DMS79 (cell line): Measurements from ENCODE around the gene SGMS1.
"Not testable (repeated sequence)": the region's sequence is repeated elsewhere in the genome, so short reads cannot be mapped to it uniquely, and the experiment has no call there.

Experiments used
- DNase-seq: peaks from one replicate; lab custom pipeline; 2025; lab: John Stamatoyannopoulos, UW

The SGMS1 gene

GRCh38 chr10:50536617-50537240 is 87.0 kb downstream of the SGMS1 start:
- no peak for DNase-seq

DNA sequence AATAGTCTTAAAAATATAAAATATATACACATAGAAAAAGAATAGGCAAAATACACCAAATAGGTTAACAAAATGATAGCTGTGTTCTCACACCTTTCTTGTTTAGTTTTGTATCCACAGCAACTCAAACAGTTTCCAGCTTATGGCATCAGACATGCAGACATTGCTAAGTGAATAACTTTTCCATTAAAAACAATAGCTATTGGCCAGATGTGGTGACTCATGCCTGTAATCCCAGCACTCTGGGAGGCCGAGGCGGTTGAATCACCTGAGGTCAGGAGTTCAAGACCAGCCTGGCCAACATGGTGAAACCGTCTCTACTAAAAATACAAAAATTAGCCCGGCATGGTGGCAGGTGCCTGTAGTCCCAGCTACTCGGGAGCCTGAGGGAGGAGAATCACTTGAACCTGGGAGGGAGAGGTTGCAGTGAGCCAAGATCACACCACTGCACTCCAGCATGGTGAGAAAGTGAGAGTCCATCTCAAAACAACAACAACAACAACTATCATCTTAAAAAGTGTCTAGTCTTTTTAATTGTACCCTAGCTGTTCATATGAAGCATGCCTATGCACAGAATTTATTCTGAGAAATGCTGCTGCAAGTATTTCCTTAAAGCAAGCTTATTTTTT is 88.9 kb downstream of the SGMS1 start:
- not testable (repeated sequence) for DNase-seq

DNA sequence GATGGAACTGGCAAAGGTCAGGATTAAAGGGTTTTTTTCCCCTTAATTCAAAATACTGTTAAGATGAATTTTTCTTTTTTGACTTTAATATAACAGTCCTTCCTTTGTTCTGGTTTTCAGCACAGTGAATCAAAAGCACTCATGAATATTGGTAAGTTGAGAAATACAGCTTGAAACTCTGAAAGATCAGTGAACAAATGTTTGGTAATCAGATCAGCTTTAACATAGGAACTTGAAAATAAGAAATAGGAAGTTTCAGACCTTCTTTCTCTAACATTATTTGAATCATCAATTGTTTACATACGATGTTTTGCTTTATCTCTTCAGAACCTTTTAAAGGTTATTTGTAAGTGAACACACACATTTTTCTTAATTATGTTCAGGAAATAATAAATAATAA is 90.5 kb downstream of the SGMS1 start:
- no peak for DNase-seq

GRCh38 chr10:50531388-50532077 is 92.2 kb downstream of the SGMS1 start:
- DNase-seq = no peak

GRCh38 chr10:50529660-50530059 is 94.1 kb downstream of the SGMS1 start:
- DNase-seq = no peak

DNA sequence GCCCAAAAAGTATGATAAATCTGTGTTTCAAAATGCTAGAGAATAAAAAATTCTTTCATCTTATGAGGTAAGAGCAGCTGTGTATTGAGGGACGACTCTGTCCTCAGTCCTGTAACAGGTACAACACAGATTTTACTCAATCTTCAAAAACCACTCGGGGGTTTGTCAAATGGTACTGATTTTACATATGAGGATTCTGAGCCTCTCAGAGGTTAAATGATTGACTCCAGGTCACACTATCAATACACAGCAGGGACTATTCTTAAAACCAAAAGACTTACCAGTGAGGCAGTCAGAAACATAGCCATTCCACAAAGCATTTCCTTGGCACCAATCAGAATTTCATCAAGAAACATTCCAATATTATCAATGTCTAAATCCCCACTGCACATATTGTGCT is 95.5 kb downstream of the SGMS1 start:
- no peak for DNase-seq

GRCh38 chr10:50527442-50528043 is 96.2 kb downstream of the SGMS1 start:
- DNase-seq = no peak

GRCh38 chr10:50526185-50526584 is 97.6 kb downstream of the SGMS1 start:
- no peak for DNase-seq

DNA sequence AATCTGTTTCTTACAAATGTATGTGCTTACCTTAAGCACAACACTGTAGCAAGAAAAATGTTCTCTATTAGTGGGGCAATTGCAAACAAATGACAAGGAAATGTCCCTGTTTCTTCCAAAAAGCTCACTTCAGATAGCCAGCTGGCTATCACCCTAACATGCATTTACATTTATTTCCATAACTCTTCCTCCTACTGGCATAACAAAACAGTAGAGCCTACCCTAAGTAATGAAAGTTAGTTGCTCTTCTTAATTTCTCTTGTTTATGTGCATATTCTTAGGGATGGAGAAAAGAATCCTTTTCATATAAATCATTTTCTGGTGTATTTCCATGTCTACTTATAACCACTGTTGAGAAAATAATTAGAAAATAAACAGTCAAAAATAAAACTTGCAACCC is 100.4 kb downstream of the SGMS1 start:
- DNase-seq = no peak

DNA sequence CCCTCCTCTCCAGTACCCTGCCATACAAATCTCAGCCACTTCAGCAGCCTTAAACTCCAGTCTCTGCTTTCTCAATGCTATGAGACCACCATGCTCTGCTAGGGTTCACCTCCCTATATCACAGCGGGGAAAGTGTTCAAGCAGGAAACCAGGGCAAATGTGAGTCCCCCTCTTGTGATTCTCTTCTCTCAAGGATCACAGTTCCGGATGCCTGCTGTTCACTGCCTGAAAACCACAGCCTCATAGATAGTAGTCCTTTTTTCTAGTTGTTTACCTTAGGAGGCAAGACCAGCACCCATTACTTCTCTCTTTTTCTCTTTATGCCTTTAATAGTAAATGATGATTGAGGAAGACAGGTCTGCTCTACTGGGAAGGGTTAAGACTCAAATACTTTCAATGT is 100.8 kb downstream of the SGMS1 start:
- DNase-seq = no peak

DNA sequence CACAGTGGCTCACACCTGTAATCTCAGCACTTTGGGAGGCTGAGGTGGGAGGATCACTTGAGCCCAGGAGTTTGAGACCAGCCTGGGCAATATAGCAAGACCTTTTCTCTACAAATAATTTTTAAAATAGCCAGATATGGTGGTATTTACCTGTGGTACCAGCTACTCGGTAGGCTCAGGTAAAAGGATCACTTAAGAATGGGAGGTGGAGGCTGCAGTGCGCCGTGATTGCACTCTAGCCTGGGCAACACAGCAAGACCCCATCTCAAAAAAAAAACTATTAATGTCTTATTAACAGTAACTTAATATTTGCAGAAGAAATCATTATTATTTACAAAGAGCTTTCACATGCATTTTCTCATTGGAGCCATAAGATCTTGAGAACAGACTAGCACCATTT is 103.6 kb downstream of the SGMS1 start:
- DNase-seq = no peak

DNA sequence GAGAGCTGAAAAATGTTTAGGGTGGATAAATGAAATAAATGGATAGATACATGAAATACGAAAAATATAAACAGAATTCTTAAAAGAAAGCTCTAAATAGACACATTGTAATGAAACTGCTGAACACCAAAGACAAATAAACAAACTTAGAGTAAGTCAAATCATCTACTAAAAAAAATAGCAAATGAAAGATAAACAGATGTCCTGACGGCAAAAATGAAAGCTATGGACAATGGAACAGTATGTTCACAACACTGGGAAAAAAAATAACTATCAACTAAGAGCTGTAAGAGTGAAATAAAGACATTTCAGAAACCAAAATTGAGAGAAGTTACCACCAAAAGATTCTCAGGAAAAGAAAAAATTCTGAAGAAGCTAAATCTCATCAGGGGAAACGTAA is 106.1 kb downstream of the SGMS1 start:
- no peak for DNase-seq

GRCh38 chr10:50516171-50516570 is 107.6 kb downstream of the SGMS1 start:
- DNase-seq = no peak

- no peak for DNase-seq
These were observed 108.3 kb downstream of the SGMS1 start for GRCh38 chr10:50515420-50515819.

GRCh38 chr10:50514995-50515394 is 108.8 kb downstream of the SGMS1 start:
- DNase-seq = no peak

DNA sequence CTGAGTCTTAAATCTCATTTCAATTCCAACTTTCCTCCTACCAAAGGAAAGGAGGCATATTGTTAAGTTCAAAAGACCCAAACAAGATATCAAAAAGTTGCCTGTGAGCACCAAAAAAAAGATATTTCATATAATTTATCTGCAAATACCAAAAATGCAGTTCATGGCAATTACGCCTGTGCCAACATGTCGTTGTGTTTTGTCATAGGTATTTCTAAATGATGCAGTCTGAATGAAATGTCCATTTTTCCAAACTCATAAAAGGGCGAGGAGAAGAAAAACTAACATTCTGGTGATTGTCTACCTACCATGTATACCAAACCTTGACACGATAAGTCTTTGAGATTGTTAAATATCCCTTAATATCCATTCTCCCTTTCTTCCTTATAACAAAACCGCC is 109.8 kb downstream of the SGMS1 start:
- DNase-seq = no peak

DNA sequence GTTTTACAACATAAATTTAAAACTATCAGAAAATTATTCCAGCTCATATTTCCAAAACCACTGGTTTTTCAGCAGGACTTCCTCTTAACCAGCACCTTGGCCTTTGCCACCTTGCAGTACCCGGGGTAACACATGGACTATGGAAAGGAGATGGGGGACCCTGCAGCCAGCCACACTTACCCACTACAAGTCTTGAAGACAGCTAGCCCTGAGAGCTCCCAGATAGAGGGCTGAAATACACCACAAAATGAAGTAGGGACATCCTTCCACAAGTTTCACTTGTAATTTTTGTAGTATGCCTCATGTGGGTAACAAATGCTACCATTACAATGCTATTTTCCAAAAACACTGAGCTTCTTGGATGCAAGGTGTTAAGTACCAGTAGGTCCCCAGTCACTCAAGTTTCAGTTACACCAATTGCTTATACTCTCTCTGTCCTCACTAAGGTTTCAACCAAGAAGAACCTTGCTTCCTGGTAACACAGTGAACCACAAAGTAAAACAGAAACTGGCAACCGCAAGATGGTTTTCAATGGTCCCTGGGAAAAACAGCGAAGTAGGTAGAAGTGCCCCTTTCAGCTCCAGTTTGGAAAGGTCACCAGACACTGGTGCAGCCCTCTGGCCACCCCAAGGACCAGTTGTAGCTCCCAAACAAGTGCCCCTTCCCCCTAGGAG is 110.9 kb downstream of the SGMS1 start:
- no peak for DNase-seq

DNA sequence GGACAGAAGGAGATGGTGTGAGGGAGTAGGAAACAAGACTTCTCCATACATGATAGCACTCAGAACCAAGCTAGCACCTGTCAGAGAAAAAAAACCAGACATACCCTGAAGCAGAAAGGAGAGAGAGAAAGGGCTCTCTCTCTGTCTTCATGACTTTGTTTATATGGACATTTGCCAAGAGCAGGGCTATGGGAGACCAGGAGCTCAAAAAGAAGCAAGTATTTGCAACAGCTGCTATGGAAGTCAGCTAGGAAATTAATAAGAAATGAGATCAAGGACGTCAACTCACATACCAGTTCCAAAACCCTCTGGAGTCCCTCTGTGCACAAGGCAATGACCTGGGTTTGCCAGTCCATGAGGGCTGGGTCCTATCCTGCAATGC is 111.6 kb downstream of the SGMS1 start:
- no peak for DNase-seq

GRCh38 chr10:50511492-50512213 is 112.1 kb downstream of the SGMS1 start:
- DNase-seq = no peak

DNA sequence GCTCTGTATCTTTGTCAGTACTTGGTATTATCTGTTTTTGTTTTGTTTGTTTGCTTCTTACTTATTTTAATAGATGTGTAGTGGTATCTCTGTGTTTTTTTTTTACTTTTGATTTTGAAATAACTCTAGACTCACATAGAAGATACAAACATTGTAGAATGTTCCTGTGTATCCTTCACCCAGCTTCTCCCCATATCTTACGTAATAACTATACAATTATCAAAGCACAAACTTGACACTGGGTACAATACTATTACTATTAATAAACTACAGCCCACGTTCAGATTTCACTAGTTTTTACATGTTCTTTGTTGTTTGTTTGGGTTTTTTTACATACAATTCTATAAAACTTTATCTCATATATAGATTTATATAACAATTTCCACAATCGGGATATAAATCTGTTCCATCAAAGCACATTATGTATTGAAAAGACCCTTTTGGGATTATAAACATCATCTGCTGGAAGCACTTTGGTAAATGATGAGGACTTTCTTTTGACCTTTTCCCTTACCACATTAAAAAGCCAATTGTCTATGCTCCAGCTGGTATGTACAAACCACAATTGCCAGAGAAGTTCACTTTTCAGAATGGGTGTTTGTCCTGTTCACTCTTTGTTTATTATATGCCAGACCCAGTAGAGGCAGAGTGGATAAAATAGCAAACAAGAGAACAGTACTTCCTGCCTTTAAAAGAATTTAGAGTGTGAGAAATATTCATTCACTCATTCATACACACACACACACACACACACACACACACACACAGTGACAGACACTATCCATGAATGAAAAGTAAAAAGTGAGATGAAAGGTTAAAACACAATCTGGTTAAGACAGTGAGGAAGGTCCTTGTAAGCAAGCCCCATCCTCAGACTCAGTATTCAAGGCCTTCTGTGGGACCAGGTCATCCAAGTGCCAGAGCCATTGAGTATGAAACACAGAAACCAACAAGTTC is 113.0 kb downstream of the SGMS1 start:
- DNase-seq = no peak
